Inferior parietal cortex (tissue), 1 donor: ENCODE results near the gene QSOX2.

Experiments
- DNase-seq: peaks from one replicate; pipeline ENCODE4 v3.0.0-alpha.2; 2016; ENCODE audit errors: extremely low spot score

QSOX2 gene

GRCh38 chr9:136204145-136204805 lies 41.3 kb downstream of the QSOX2 start:
- DNase-seq: no peak

- DNase-seq: no peak
Measured at GRCh38 chr9:136203408-136204144, 42.0 kb downstream of the QSOX2 start.

GRCh38 chr9:136202454-136203407 lies 42.9 kb downstream of the QSOX2 start:
- no peak for DNase-seq

DNA sequence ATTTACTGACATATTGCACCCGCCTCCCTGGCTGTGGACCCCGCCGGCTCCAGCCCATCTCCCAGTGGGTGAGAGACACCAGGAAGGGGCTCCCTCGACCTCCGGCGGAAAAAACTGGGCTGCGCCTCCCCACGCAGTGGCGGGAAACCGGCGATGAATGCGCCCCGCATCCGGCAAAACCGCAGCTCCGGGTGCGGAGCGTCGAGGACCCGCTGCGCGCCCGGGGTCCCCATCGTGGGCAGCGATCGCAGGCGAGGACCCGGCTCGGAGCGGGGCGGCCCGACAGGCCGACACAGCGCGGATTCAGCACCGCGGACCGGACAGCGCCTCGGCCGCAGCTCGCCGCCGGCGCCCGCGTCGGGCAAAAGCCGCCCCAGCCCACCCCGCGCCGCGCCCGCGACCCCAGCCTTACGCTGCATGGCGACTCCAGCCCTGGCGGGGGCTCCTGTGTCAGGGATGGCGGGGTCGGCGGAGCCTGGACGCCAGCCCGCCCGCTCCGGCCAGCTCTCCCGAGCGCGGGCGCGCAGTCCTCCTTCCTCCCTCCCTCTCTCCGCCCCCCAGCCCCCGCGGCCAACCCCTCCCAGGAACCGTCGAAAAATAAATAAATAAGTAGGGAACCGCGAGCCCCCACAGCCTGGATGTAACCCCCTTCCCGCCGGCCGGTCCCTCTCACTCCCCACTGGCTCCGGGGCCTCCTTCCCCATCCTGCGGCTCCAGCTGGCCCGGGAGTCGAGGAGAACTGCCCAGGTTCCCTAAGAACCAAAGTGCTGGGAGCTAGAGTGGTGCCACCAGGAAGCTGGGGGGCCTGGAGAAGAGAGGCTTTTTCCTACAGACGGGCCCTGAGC lies 43.8 kb downstream of the QSOX2 start:
- no peak for DNase-seq

DNA sequence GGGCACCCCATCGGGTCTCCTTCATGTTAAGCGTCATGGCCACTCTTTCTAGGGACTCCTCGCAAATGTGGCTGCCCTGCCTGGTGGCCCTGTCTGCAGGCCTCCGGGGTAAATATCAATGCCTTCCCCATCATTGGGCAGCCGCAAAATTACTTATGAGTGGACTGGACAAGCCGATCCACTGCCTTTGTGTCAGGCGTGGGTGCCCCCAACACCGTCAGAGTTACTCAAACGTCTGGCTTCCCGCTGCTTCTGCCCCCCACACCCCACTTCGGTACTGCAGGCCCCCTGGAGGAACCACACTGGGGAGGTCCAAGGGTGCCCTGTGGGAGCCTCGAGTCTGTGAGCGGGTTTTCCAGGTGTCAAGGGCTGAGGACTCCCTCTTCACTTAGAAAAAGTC lies 44.4 kb downstream of the QSOX2 start:
- no peak for DNase-seq

DNA sequence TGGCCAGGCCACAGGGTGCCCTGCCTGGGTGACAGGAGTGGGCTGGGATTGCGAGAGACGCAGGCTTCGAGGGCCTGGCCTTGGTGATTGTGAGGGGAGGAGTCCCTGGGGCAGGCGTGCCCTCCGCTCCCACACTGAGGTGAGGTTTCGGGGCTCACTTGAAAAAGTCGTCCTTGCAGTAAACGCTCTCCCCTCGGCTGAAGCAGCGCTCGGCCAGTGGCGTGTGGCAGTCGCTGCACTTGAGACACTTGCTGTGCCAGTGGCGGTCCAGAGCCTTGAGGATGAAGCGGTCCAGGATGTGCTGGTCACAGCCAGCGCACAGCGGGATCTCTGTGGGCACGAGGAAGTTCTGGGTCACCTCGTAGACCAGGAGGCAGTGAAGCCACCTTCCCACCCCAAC lies 45.2 kb downstream of the QSOX2 start:
- no peak for DNase-seq

DNA sequence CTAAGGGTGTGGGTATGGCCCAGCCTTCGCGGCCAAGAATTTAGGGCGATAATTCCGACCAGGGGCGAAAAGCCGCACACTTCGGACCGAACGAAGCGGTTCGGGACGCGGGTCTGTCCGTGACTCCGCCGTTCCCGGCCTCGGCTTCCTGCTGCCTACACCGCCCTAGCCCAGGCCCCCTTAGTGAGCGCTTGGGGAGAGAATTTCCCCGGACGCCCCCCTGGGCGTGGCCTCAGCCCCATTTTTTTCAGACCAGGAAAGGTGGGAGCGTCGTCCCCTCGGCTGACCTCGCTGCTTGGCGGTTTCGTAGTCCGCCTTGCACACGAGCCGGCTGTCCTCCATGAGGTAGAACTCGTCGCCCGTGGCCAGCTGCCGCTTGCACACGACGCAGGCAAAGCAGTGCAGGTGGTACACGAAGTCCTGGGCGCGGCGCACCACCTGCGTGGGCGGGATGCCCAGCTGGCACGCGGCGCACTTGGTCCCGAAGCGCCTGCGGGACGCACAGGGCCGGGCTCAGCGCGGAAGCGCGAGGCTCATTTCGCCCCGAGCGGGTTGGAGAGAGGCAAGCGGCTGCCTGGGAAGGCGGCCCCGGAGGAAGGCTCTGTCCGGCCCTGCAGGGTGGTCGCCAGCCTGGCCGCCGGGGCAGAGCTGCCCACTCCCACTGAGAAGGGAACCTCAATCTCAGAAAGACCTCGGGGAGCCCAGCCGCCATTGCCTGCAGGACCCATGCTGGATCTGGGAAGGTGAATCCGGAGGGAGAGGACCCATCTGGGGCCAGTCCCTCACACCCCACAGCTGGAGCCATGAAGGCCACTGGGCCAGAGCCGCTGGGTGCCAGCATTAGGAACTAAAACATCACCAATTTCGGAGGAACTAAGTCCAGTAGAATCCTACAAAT lies 46.0 kb downstream of the QSOX2 start:
- no peak for DNase-seq

DNA sequence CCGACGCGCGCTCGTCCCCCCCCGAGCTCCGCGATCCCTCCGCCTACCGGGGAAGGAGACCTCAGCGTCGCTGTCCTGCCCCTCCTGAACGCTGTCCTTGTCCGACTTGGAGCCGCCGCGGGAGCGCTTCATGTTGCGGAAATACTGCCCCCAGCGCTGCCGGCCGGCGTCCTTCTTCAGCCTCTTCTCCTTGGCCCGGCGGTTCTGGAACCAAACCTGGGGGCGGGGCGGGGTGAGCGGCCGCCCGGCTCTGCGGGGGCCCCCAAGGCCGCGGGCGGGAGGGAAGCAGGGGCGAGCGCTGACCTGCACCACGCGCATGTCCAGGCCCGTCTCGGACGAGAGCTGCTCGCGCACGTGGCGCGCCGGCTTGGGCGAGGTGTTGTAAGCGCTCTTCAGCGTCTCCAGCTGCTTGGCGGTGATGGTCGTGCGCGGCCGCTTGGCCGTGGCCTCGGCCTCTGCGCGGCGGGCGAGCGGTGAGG lies 47.0 kb downstream of the QSOX2 start:
- no peak for DNase-seq

DNA sequence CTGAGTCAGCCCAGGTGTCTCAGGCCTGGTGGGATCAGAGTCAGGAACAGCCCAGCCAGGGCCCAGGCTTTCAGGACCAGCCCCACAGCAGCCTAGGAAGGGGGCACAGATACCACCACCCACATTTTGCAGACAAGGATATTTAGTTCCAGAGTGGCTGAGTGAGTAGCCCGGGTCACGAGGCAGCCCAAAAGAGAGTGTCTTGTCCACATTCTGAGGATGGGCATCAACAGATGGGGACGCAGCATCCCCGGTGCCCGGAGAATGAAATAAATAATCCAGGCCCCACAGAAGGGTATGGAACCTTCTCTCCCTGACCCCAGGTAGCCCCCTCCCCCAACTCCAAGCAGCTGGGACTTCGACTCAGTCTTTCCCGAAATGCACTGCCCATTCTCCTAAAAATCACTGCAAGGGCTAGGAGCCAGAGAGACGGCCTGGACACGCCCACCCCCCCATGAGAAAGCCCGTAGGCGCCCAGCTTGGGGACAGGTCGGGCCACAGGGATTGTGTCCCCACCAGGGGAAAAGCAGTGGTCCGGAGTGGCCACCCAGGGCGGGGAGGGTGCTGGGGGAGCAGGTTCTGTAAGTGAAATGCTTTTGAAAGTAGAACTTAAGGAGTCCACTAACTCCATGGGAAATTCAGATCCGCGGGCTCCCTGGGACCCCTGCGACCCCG lies 47.5 kb downstream of the QSOX2 start:
- DNase-seq: no peak

- DNase-seq: no peak
Measured at GRCh38 chr9:136197084-136197875, 48.3 kb downstream of the QSOX2 start.

- no peak for DNase-seq
Measured at GRCh38 chr9:136196404-136197083, 49.1 kb downstream of the QSOX2 start.

GRCh38 chr9:136194540-136194939 lies 51.1 kb downstream of the QSOX2 start:
- no peak for DNase-seq

DNA sequence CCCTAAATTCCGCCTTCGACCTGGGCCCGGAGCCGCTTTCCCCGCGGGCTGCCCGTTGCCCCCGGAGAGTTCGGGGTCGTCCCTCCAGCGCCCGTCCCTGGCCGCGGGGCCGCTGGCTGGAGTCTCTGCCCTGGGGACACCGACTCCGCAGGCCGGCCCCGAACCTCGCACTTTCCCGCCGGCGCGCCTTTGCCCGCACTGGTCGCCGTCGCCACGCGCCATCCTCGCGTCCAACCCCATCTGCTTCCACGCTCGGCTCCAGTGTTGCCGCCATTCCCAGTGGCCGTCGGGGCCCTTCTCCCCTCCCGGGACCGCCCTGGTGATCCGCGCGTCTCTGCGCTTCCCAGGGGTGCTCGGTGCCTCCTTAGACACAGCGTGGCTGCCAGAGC lies 51.7 kb downstream of the QSOX2 start:
- no peak for DNase-seq

DNA sequence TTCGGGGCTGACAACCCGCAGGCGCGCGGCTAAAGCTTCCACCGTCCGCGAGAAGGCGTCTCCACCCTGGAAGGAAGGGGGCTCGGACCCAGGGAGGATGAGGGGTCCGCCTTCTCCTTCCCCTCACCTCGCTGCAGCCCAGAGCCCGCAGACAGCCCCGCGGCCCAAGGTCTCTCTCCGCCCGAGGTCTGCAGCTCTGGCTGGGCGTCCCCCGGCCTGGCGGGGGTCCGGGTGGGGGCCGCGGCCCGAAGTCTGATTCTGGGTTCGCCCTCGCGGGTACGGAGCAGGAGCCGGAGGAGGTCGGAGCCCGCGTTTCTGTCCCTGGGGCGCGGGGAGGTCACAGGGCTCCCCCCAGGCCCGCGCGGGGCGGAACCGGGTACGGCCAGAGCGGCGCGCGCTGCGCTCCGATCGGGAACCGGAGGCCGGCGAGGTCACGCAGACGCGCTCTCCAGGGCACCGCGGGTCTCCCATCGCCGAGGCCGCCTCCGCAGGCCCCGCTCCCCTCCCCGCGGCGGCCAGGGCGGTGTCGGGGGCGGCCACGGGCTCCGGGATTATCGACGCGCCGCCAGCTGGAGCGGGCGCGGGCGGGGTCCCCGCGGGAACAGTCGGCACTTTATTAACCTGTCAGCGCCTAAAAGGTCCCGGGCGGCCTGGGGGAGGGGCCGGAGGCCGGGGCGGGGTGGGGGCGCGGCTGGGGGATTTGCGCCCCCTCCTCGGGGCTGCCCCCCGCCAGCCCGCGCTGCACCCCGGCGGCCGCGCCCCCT lies 52.3 kb downstream of the QSOX2 start:
- no peak for DNase-seq

- no peak for DNase-seq
Measured at GRCh38 chr9:136192289-136193126, 53.1 kb downstream of the QSOX2 start.

- DNase-seq: no peak
Measured at GRCh38 chr9:136191960-136192286, 53.7 kb downstream of the QSOX2 start.
